Astrocyte of the hippocampus (primary cell): ENCODE results near the gene UGT2A1.
A peak's percentile ranks its signal among the peaks of the same experiment; 100 is the strongest.
"Not testable (repeated sequence)": the region's sequence is repeated elsewhere in the genome, so short reads cannot be mapped to it uniquely, and the experiment has no call there.

Experiments
- DNase-seq: peaks from one replicate; pipeline ENCODE4 v3.0.0; 2011; ENCODE audit warnings: low read depth, low spot score

UGT2A1 gene

GRCh38 chr4:69653147-69653546, at the start of gene UGT2A1:
Gene UGT2A1 (minus strand): TSS chr4:69653247. CDS start chr4:69647644, 5,603 bp downstream.
- no peak for DNase-seq

DNA sequence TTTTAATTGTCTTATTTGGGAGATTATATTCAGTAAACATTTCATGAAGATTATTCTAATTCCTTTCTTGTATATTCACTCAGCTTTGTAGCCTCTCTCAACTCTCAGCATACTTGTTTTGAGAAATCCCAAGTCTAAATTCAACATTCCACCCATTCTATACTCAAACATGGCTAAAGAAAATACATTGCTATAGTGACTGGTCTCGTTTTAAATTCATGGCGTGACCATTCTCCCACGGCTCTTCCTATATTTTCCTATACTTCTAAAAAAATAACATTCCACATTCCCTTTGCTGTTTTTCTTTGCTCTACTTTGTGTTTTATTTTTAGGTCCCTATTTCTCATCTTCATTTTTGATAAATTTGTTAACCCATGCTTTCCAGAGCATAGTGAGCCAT, 49.2 kb upstream of the UGT2A1 start:
- DNase-seq = no peak

GRCh38 chr4:69701696-69702095, 48.6 kb upstream of the UGT2A1 start:
- DNase-seq = no peak

DNA sequence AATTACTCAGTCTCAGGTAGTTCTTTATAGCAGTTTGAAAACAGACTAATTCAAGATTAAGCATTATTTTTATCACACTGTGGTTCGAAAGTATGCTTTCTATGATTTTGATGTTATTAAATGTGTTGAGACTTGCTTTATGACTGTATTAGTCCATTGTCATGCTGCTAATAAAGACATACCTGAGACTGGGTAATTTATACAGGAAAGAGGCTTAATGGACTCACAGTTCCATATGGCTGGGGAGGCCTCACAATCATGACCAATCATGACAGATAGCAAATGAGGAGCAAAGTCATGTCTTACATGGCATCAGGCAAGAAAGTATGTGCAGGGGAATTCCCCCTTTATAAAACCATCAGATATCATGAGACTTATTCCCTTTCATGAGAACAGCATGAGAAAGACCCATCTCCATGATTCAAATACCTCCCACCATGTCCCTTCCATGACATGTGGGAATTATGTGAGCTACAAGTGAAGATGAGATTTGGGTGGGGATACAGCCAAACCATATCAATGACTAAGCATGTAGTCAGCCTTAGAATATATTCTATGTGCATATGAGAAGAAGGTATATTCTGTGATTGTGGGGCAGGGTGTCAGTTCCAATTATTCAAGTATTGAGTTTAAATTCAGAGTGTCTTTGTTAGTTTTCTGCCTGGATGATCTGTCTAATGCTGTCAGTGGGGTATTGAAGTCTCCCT, 44.6 kb upstream of the UGT2A1 start:
- DNase-seq = no peak

- DNase-seq = peak; percentile 28
Measured at GRCh38 chr4:69689599-69689998, 36.6 kb upstream of the UGT2A1 start.

- DNase-seq = no peak
Measured at GRCh38 chr4:69684804-69685203, 31.8 kb upstream of the UGT2A1 start.

GRCh38 chr4:69668680-69669079, 15.6 kb upstream of the UGT2A1 start:
- no peak for DNase-seq

DNA sequence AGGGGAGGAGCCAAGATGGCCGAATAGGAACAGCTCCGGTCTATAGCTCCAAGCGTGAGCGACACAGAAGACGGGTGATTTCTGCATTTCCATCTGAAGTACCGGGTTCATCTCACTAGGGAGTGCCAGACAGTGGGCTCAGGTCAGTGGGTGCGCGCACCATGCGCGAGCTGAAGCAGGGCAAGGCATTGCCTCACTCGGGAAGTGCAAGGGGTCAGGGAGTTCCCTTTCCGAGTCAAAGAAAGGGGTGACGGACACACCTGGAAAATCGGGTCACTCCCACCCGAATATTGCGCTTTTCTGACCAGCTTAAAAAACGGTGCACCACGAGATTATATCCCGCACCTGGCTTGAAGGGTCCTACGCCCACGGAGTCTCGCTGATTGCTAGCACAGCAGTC, 11.0 kb upstream of the UGT2A1 start:
- not testable (repeated sequence) for DNase-seq

GRCh38 chr4:69661130-69661803, 8.2 kb upstream of the UGT2A1 start:
- not testable (repeated sequence) for DNase-seq

DNA sequence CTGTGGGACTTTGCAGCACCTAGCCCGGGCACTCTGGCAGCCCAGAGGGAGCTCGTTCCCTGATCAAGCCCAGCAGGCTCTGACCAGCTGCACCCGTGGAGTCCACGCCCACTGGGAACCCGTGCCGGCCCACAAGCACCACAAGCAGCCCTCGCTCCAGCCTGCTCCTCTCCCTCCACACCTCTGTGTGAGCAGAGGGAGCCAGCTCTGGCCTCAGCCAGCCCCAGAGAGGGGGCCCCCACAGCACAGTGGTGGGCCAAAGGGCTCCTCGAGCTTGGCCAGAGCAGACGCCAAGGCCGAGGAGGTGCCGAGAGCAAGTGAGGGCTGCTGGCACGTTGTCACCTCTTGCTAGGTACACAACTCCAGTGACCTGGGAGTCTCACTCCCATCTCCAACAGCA, 5.1 kb upstream of the UGT2A1 start:
- no peak for DNase-seq

DNA sequence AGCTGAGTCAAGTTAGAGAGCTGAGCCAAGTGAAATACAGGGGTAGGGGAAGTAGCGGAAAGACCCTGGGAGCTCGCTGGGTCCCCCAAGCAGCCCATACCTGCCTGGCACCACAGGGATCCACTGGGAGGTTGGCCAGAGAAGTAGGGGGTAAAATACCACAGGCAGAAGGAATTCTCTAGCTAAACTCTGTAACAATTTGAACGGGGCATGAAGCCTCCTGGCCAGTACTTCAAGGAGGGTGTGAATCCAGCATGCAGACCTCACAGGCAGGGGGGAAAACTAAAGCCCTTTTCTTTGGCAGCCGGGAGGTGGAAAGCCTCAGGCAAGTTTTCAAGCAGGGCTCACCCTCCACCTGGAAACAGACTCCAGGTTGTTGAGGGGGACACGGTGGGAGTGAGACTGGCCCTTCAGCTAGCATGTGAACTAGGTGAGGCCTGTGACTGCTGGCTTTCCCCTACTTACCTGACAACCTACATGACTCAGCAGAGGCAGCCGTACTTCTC, 3.7 kb upstream of the UGT2A1 start:
- no peak for DNase-seq

DNA sequence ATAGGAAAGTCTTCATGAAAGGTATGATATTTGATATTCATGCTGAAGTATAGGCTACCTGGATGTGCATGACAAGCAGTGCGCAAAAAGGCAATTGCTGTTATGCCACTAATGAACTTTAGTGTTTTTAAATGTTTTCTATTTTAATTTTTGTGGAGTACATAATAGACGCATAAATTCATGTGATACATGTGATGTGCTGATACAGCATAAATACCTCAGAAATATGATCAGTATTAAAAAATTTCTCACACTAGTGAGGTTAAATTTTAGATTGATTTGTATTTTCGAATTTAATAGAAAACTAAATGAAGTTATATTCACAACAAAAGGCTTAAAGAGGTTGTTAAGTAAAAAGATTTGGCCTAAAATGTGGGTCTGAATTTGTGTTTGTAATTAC, 2.2 kb downstream of the UGT2A1 start:
- no peak for DNase-seq

GRCh38 chr4:69649629-69650028, 3.4 kb downstream of the UGT2A1 start:
- DNase-seq = no peak

- DNase-seq = no peak
Measured at GRCh38 chr4:69649207-69649606, 3.8 kb downstream of the UGT2A1 start.

DNA sequence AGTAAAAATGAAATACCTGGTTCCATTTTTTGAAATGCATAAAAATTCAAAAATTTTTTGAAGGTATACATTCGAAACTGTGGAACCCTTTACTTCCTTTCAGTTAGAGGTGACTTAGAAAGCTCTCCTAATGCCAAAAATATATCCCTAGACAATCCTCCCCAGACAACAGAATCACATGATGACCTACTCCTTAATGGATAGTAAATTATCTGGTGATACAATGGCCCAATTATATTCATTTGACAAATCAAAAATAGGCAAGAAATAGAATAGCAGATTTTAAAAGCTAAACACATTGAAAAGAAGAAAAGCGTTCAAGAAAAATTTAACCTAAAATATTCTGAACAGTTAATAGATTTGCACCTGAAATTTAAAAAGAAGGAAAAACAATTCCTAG, 10.1 kb downstream of the UGT2A1 start:
- no peak for DNase-seq

DNA sequence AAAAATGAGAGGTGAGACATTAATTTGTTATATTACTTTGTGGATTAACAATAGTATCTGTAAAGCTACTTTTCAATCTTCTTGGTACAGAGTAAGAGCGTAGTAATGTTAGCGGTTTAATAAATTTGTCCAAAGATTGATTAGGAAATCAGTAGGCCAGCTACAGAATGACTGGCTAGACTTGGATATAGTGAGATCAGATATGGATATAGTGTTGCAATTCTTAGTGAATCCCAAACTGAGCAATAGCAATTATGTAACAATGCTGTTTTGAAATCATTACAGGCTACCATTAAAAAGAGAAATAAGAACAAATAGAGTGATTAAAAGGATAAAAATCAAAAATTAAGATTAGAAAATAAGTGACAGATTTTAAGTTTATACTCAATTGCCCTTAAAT, 12.8 kb downstream of the UGT2A1 start:
- DNase-seq = no peak

DNA sequence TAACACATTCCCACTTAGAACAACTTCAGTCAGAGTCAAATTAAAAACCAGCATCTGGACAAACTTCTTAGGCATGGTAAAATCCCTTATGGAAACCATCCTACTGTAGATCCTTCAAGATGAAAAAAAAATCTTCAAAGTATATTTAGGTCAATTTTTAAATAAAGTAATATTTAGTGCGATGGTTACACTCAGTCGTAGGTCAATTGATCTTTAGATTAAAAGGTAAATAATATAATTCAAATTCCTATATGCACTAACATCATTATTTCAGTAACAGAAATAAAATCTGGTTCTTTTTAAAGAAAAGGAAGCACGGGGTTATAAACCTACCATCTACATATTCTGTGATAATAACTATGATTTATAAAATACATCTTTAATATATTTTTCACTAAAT, 13.5 kb downstream of the UGT2A1 start, which contains the start of gene UGT2A2:
Gene UGT2A2 (minus strand): TSS at position 101 of the 400 bp plus-strand sequence. CDS start 2 bp downstream, at position 99.
- no peak for DNase-seq

- DNase-seq = peak; percentile 28
Measured at GRCh38 chr4:69617083-69617694, 35.9 kb downstream of the UGT2A1 start.

- no peak for DNase-seq
Measured at GRCh38 chr4:69610484-69610883, 42.6 kb downstream of the UGT2A1 start.

GRCh38 chr4:69601065-69601464, 52.0 kb downstream of the UGT2A1 start:
- DNase-seq = no peak

- no peak for DNase-seq
Measured at GRCh38 chr4:69600013-69600412, 53.0 kb downstream of the UGT2A1 start.

DNA sequence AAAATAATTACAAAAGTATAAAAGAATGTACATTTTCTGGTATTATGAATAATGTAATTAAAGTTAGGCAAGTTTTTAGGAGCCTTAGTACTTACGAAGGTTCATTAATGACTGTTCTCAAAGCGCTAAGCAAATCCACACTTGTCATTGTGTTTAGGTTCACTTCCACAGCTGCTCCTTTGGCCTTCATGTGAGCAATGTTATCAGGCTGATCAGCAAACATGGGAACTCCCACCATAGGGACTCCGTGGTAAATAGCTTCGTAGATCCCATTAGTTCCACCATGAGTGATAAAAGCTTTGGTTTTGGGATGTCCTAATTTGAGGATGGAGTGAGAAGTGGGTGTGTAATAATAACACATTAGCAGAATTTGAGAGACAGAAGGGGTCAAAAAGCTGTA, 58.7 kb downstream of the UGT2A1 start:
- DNase-seq = no peak

- no peak for DNase-seq
Measured at GRCh38 chr4:69591364-69591763, 61.7 kb downstream of the UGT2A1 start.
